AG04450 (cell line): Measurements from ENCODE around the gene LMTK2. TPM values are rescaled to one million over a fixed set of nuclear protein-coding genes. Genes with fewer than 3 reads are reported as not detected.

Experiments used
- CTCF ChIA-PET: fragments of 300-600, 350-600 bp; formaldehyde crosslinking; extraction: SDS; loops from one replicate; lab custom pipeline; 2022; ENCODE audit warnings: antibody characterized with exemption, inconsistent platforms; lab: Charles Lee
- POLR2A ChIA-PET: fragments of 350-600 bp; formaldehyde crosslinking; extraction: SDS; loops from one replicate; lab custom pipeline; 2021; ENCODE audit warnings: antibody characterized with exemption, inconsistent platforms; lab: Yijun Ruan, JAX
- DNase-seq: peaks from one replicate; pipeline ENCODE4 v3.0.0-alpha.2; 2011; ENCODE audit warnings: low read depth, low spot score
- H3K27ac ChIP-seq: one replicate; pipeline ENCODE4 v1.5.1; 2012; ENCODE audit warnings: low read depth, low read length, control low read depth
- H3K27me3 ChIP-seq: one replicate; pipeline ENCODE4 v1.6.0; 2012; ENCODE audit warnings: low read length; ENCODE audit not compliant: control insufficient read depth, insufficient read depth
- H3K4me3 ChIP-seq: 2 replicates; pipeline ENCODE4 v1.5.1; 2011; ENCODE audit warnings: mild to moderate bottlenecking, low read depth, low read length, control low read depth
- H3K9me3 ChIP-seq: 2 replicates; pipeline ENCODE4 v1.5.1; 2012; ENCODE audit warnings: low read length; ENCODE audit not compliant: control insufficient read depth, insufficient read depth
- CTCF ChIP-seq: IDR thresholded peaks from 2 replicates; pipeline ENCODE4 v1.5.1; 2011; ENCODE audit warnings: low read depth, low read length, control low read depth, inconsistent platforms
- polyA plus RNA-seq: library from polyadenylated mRNA; depleted of rRNA; stranded (reverse); fragments of >200 nt; gene quantifications from 2 replicates; pipeline ENCODE4 v1.2.3, GENCODE V29; 2011

The LMTK2 gene
- polyA plus RNA-seq, 1 experiment, result 3.7 TPM

- Histone ChIP-seq H3K4me3 (no peak overlapping the region), H3K9me3 (no peaks in the 10 kb centered on the region), H3K27me3 (no peaks in the 10 kb centered on the region), H3K27ac (no peak overlapping the region)
- ChIA-PET CTCF (interaction anchor here (5.4 kb wide), 1 partner anchor 19 kb away, joined by 36 read pairs; no protein-coding TSS in a partner anchor), POLR2A (no interaction called here)
- no peak for DNase-seq
- no peak for TF ChIP-seq CTCF
These were observed 42.5 kb downstream of the LMTK2 start for GRCh38 chr7:98149116-98149692.

- ChIA-PET CTCF (interaction anchor here (1.6 kb wide), 1 partner anchor 44 kb away, joined by 3 read pairs; no protein-coding TSS in a partner anchor), POLR2A (no interaction called here)
- H3K9me3 ChIP-seq, result no peaks in the 10 kb centered on the region
- H3K27ac ChIP-seq, result no peak overlapping the region
- no peak overlapping the region for H3K4me3 ChIP-seq
- H3K27me3 ChIP-seq, result no peaks in the 10 kb centered on the region
- DNase-seq, result no peak
- TF ChIP-seq CTCF, result no peak
These were observed 45.2 kb downstream of the LMTK2 start for GRCh38 chr7:98151884-98152283.

- no peak overlapping the region for H3K27ac ChIP-seq
- no peak for DNase-seq
- ChIA-PET CTCF (interaction anchor here (0.6 to 4.9 kb wide), 3 partner anchors 10 to 12 kb away, joined by 4 to 31 read pairs (median 9); no protein-coding TSS in a partner anchor), POLR2A (no interaction called here)
- TF ChIP-seq CTCF, result no peak
- no peaks in the 10 kb centered on the region for H3K9me3 ChIP-seq
- no peaks in the 10 kb centered on the region for H3K27me3 ChIP-seq
- no peak overlapping the region for H3K4me3 ChIP-seq
These were observed 50.0 kb downstream of the LMTK2 start for GRCh38 chr7:98156700-98157099.

- no peak for TF ChIP-seq CTCF
- POLR2A ChIA-PET, result no interaction called here
These were observed 51.1 kb downstream of the LMTK2 start for GRCh38 chr7:98157761-98158160.

GRCh38 chr7:98162758-98163157, 56.1 kb downstream of the LMTK2 start:
- Histone ChIP-seq H3K4me3 (no peak overlapping the region), H3K9me3 (no peaks in the 10 kb centered on the region), H3K27ac (no peak overlapping the region), H3K27me3 (no peaks in the 10 kb centered on the region)
- TF ChIP-seq CTCF, result no peak
- ChIA-PET POLR2A (interaction anchor here (0.7 kb wide), 1 partner anchor 45 kb away, joined by 3 read pairs; no protein-coding TSS in a partner anchor), CTCF (interaction anchor here (1.3 to 10.3 kb wide), 4 partner anchors 30 to 143 kb away, joined by 5 to 474 read pairs (median 82); partner anchors contain the start of gene LMTK2)
- no peak for DNase-seq

More at GRCh38 chr7:98157761-98158160, 51.1 kb downstream of the LMTK2 start:
- no peak for DNase-seq
- Histone ChIP-seq H3K27ac (no peak overlapping the region), H3K27me3 (no peaks in the 10 kb centered on the region), H3K9me3 (no peaks in the 10 kb centered on the region), H3K4me3 (no peak overlapping the region)
- CTCF ChIA-PET, result interaction anchor here (0.7 to 4.9 kb wide), 2 partner anchors 11 to 136 kb away, joined by 3 to 31 read pairs; no protein-coding TSS in a partner anchor
